ENCODE measurements around the gene ZNF777.

ZNF777 gene

GRCh38 chr7:149476791-149477190 lies 15.9 kb upstream of the ZNF777 start:
- no peak for DNase-seq (ENCODE audit: low spot score)

- no peak for DNase-seq (ENCODE audit: low spot score)
Measured at GRCh38 chr7:149475121-149476045, 14.5 kb upstream of the ZNF777 start.

- no peak for DNase-seq (ENCODE audit: low spot score)
Measured at GRCh38 chr7:149474309-149475120, 13.7 kb upstream of the ZNF777 start.

- DNase-seq (ENCODE audit: low spot score) = no peak
Measured at GRCh38 chr7:149473251-149473650, 12.4 kb upstream of the ZNF777 start.

- DNase-seq (ENCODE audit: low spot score) = no peak
Measured at GRCh38 chr7:149471289-149471953, 10.6 kb upstream of the ZNF777 start.

- no peak for DNase-seq (ENCODE audit: low spot score)
Measured at GRCh38 chr7:149469806-149470205, 8.9 kb upstream of the ZNF777 start.

- DNase-seq (ENCODE audit: low spot score) = no peak
Measured at GRCh38 chr7:149468208-149468607, 7.3 kb upstream of the ZNF777 start.

GRCh38 chr7:149467321-149467859 lies 6.5 kb upstream of the ZNF777 start:
- no peak for DNase-seq (ENCODE audit: low spot score)

- DNase-seq (ENCODE audit: low spot score) = no peak
Measured at GRCh38 chr7:149466364-149466763, 5.5 kb upstream of the ZNF777 start.

GRCh38 chr7:149463500-149464161 lies 2.8 kb upstream of the ZNF777 start:
- no peak for DNase-seq (ENCODE audit: low spot score)

GRCh38 chr7:149462101-149462520 lies 1.2 kb upstream of the ZNF777 start:
- no peak for DNase-seq (ENCODE audit: low spot score)

GRCh38 chr7:149459540-149460452 lies 1.1 kb downstream of the ZNF777 start:
- no peak for DNase-seq (ENCODE audit: low spot score)

- no peak for DNase-seq (ENCODE audit: low spot score)
Measured at GRCh38 chr7:149459201-149459539, 1.7 kb downstream of the ZNF777 start.

GRCh38 chr7:149458235-149458634 lies 2.6 kb downstream of the ZNF777 start:
- DNase-seq (ENCODE audit: low spot score) = no peak

GRCh38 chr7:149457766-149458165 lies 3.1 kb downstream of the ZNF777 start:
- DNase-seq (ENCODE audit: low spot score) = no peak

GRCh38 chr7:149456506-149457421 lies 4.1 kb downstream of the ZNF777 start:
- DNase-seq (ENCODE audit: low spot score) = no peak

GRCh38 chr7:149455175-149455950 lies 5.5 kb downstream of the ZNF777 start:
- DNase-seq (ENCODE audit: low spot score) = no peak

- no peak for DNase-seq (ENCODE audit: low spot score)
Measured at GRCh38 chr7:149454750-149455149, 6.1 kb downstream of the ZNF777 start.

GRCh38 chr7:149454006-149454405 lies 6.9 kb downstream of the ZNF777 start:
- no peak for DNase-seq (ENCODE audit: low spot score)

Data from SW480 (cell line).